MCF 10A (cell line): ENCODE measurements around the gene SDHAF1. TPM values are rescaled to one million over a fixed set of nuclear protein-coding genes. Genes with fewer than 3 reads are reported as not detected.

ENCODE experiments used
- BruUV-seq: library from RNA; stranded (reverse); fragments of 400-500 nt; replicated peaks from 2 replicates; lab custom pipeline; 2021; lab: Mats Ljungman, UMichigan
- CTCF ChIA-PET: fragments of 300-600 bp; sonication (Branson Sonifier 250); formaldehyde crosslinking; extraction: SDS; loops from one replicate; lab custom pipeline; 2021; ENCODE audit warnings: antibody characterized with exemption, inconsistent platforms; lab: Yijun Ruan, JAX
- POLR2A ChIA-PET: fragments of 300-600, 350-650 bp; sonication (Branson Sonifier 250); formaldehyde crosslinking; extraction: SDS; loops from one replicate; lab custom pipeline; 2020; ENCODE audit warnings: antibody characterized with exemption, inconsistent platforms; lab: Yijun Ruan, JAX
- DNase-seq: peaks from one replicate; pipeline ENCODE4 v3.0.0-alpha.2; 2018; ENCODE audit not compliant: unreplicated experiment
- H3K27ac Mint-ChIP-seq: one replicate; pipeline ENCODE4 v1.8.0; 2022; ENCODE audit warnings: mild to moderate bottlenecking, low read depth, mixed read lengths; ENCODE audit not compliant: unreplicated experiment
- H3K27me3 Mint-ChIP-seq: one replicate; pipeline ENCODE4 v1.8.0; 2022; ENCODE audit warnings: mixed read lengths; ENCODE audit not compliant: insufficient read depth, unreplicated experiment
- H3K36me3 Mint-ChIP-seq: one replicate; pipeline ENCODE4 v1.8.0; 2022; ENCODE audit warnings: mild to moderate bottlenecking, moderate library complexity, mixed read lengths; ENCODE audit not compliant: insufficient read depth, unreplicated experiment
- H3K4me1 Mint-ChIP-seq: one replicate; pipeline ENCODE4 v1.8.0; 2022; ENCODE audit warnings: mixed read lengths; ENCODE audit not compliant: insufficient read depth, unreplicated experiment
- H3K4me3 Mint-ChIP-seq: one replicate; pipeline ENCODE4 v1.8.0; 2022; ENCODE audit warnings: mild to moderate bottlenecking, moderate library complexity, mixed read lengths; ENCODE audit not compliant: unreplicated experiment
- H3K9me3 Mint-ChIP-seq: one replicate; pipeline ENCODE4 v1.8.0; 2022; ENCODE audit warnings: mixed read lengths; ENCODE audit not compliant: unreplicated experiment
- CTCF ChIP-seq: fragments of 200-600 bp; IDR thresholded peaks from one replicate; pipeline ENCODE4 v1.8.0; 2022; ENCODE audit warnings: antibody characterized with exemption, mild to moderate bottlenecking; ENCODE audit not compliant: unreplicated experiment
- intact Hi-C: fragments of 100-400 bp; cut with micrococcal nuclease; formaldehyde crosslinking; loops from 2 replicates; pipeline ENCODE4 v1.14.1; 2022
- total RNA-seq: library from RNA; stranded (reverse); gene quantifications from 2 replicates; pipeline ENCODE4 v1.2.3, GENCODE V29; 2022

Gene SDHAF1
- total RNA-seq, 1 experiment from 2014 or later: 14.4 TPM

DNA sequence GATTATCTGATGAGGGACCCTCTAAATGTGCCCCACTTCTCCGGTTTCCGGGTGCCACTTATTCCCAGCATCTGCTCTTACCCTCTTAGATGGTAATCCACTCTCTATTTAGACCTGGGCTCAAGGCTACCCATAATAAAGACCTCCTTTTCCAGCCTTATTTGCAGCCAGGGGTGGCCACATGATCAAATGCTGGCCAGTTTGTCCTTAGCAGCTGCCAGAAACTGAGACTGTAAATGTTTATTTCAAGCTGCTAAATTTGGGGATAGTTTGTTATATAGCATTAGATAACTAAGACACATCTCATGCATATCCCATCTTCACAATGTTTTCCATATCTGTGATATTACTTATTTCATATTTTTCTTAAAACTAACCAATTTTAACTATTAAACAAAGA, 49.0 kb downstream of the SDHAF1 start:
- H3K4me3 Mint-ChIP-seq: no peak overlapping the region
- peaks cover 4% of the 10 kb centered on the region for H3K36me3 Mint-ChIP-seq
- BruUV-seq: no TSS peak
- H3K9me3 Mint-ChIP-seq: no peaks in the 10 kb centered on the region
- no peaks in the 10 kb centered on the region for H3K27me3 Mint-ChIP-seq
- no peak for TF ChIP-seq CTCF
- no peak overlapping the region for H3K27ac Mint-ChIP-seq
- no peak for DNase-seq
- POLR2A ChIA-PET: interaction anchor here (1.6 kb wide), 1 partner anchor 10 kb away, joined by 7 read pairs; the partner anchor contains the start of gene THAP8
- peaks cover 37% of the 10 kb centered on the region for H3K4me1 Mint-ChIP-seq
- CTCF ChIA-PET: no interaction called here
- intact Hi-C loops: no loop called here

Other genes starting within 250 kb of the SDHAF1 start
- gene U2AF1L4, start 249.8 kb upstream of the SDHAF1 start, total RNA-seq: 32.0 and 37.5 TPM in 2 replicates
- 65.0 and 86.9 TPM in 2 replicates for gene PSENEN, start 249.5 kb upstream of the SDHAF1 start, total RNA-seq
- 19.6 and 24.6 TPM in 2 replicates for gene LIN37, start 246.6 kb upstream of the SDHAF1 start, total RNA-seq
- gene HSPB6, start 238.2 kb upstream of the SDHAF1 start, total RNA-seq: 0.21 TPM in 1 of 2 replicates, not detected in the other
- gene PROSER3, start 237.0 kb upstream of the SDHAF1 start, total RNA-seq: 33.8 and 37.3 TPM in 2 replicates
- 5.4 and 5.6 TPM in 2 replicates for gene ARHGAP33, start 219.6 kb upstream of the SDHAF1 start, total RNA-seq
- gene PRODH2, start 182.3 kb upstream of the SDHAF1 start, total RNA-seq: not detected in 2 replicates
- gene NPHS1, start 142.7 kb upstream of the SDHAF1 start, total RNA-seq: not detected in 2 replicates
- gene KIRREL2, start 138.3 kb upstream of the SDHAF1 start, total RNA-seq: not detected in 2 replicates
- gene APLP1, start 126.6 kb upstream of the SDHAF1 start, total RNA-seq: 1.3 and 2.4 TPM in 2 replicates
- 6.4 and 8.4 TPM in 2 replicates for gene NFKBID, start 94.6 kb upstream of the SDHAF1 start, total RNA-seq
- gene HCST, start 92.7 kb upstream of the SDHAF1 start, total RNA-seq: not detected in 2 replicates
- gene TYROBP, start 86.9 kb upstream of the SDHAF1 start, total RNA-seq: not detected in 2 replicates
- 7.4 and 10.1 TPM in 2 replicates for gene LRFN3, start 58.8 kb upstream of the SDHAF1 start, total RNA-seq
- 0.14 and 0.91 TPM in 2 replicates for gene SYNE4, start 13.6 kb downstream of the SDHAF1 start, total RNA-seq
- gene ALKBH6, start 19.0 kb downstream of the SDHAF1 start, total RNA-seq: 16.5 and 20.9 TPM in 2 replicates
- 1.2 and 2.3 TPM in 2 replicates for gene CLIP3, start 37.7 kb downstream of the SDHAF1 start, total RNA-seq
- gene THAP8, start 59.1 kb downstream of the SDHAF1 start, total RNA-seq: 4.0 and 4.7 TPM in 2 replicates
- 5.2 and 6.2 TPM in 2 replicates for gene WDR62, start 59.7 kb downstream of the SDHAF1 start, total RNA-seq
- gene OVOL3, start 116.0 kb downstream of the SDHAF1 start, total RNA-seq: not detected in 2 replicates
- gene POLR2I, start 119.7 kb downstream of the SDHAF1 start, total RNA-seq: 112 and 126 TPM in 2 replicates
- gene TBCB, start 120.3 kb downstream of the SDHAF1 start, total RNA-seq: 101 and 122 TPM in 2 replicates
- 666 and 788 TPM in 2 replicates for gene CAPNS1, start 144.9 kb downstream of the SDHAF1 start, total RNA-seq
- not detected in 2 replicates for gene COX7A1, start 157.3 kb downstream of the SDHAF1 start, total RNA-seq
- 2.9 and 3.6 TPM in 2 replicates for gene ZNF565, start 219.5 kb downstream of the SDHAF1 start, total RNA-seq
- gene ZNF146, start 219.9 kb downstream of the SDHAF1 start, total RNA-seq: 102 and 132 TPM in 2 replicates